T-helper 2 cell treated with Interferon-gamma antibody and Interleukin-4, amounts not matched to agents 100 ng/mL and 5 ng/mL, for 36 hours (primary cell): ENCODE results near the gene CYBB. TPM values are rescaled to one million over a fixed set of nuclear protein-coding genes. Genes with fewer than 3 reads are reported as not detected.

Experiments
- intact Hi-C: fragments of 100-400 bp; cut with micrococcal nuclease; formaldehyde crosslinking; loops from one replicate; pipeline ENCODE4 v1.15.1; 2023
- total RNA-seq: library from RNA; stranded (reverse); gene quantifications from 2 replicates; pipeline ENCODE4 v1.2.3, GENCODE V29; 2022

Gene CYBB
- total RNA-seq, 1 donor from 2014 or later: 0.11 TPM

GRCh38 chrX:37783305-37783704 lies 3.4 kb downstream of the CYBB start:
- intact Hi-C loops: no loop called here

GRCh38 chrX:37785569-37785968 lies 5.7 kb downstream of the CYBB start:
- intact Hi-C loops: no loop called here

- intact Hi-C loops: no loop called here
Measured at GRCh38 chrX:37786624-37787422, 7.0 kb downstream of the CYBB start.

- intact Hi-C loops: no loop called here
Measured at GRCh38 chrX:37787423-37787869, 7.6 kb downstream of the CYBB start.

- intact Hi-C loops: no loop called here
Measured at GRCh38 chrX:37796310-37796709, 16.5 kb downstream of the CYBB start.

GRCh38 chrX:37796805-37797204 lies 16.9 kb downstream of the CYBB start:
- intact Hi-C loops: no loop called here

- intact Hi-C loops: no loop called here
Measured at GRCh38 chrX:37799936-37800335, 20.1 kb downstream of the CYBB start.

- intact Hi-C loops: no loop called here
Measured at GRCh38 chrX:37800717-37801116, 20.9 kb downstream of the CYBB start.

- intact Hi-C loops: no loop called here
Measured at GRCh38 chrX:37802028-37802427, 22.2 kb downstream of the CYBB start.

- intact Hi-C loops: no loop called here
Measured at GRCh38 chrX:37803057-37803456, 23.2 kb downstream of the CYBB start.

GRCh38 chrX:37809970-37810369 lies 30.1 kb downstream of the CYBB start:
- intact Hi-C loops: no loop called here

- intact Hi-C loops: no loop called here
Measured at GRCh38 chrX:37812110-37812509, 32.3 kb downstream of the CYBB start.

- intact Hi-C loops: no loop called here
Measured at GRCh38 chrX:37813570-37813969, 33.7 kb downstream of the CYBB start.

GRCh38 chrX:37815366-37815765 lies 35.5 kb downstream of the CYBB start:
- intact Hi-C loops: no loop called here

- intact Hi-C loops: no loop called here
Measured at GRCh38 chrX:37816766-37817165, 36.9 kb downstream of the CYBB start.

GRCh38 chrX:37817176-37817575 lies 37.3 kb downstream of the CYBB start:
- intact Hi-C loops: no loop called here

GRCh38 chrX:37817579-37817978 lies 37.7 kb downstream of the CYBB start:
- intact Hi-C loops: no loop called here

- intact Hi-C loops: no loop called here
Measured at GRCh38 chrX:37818031-37818430, 38.2 kb downstream of the CYBB start.

- intact Hi-C loops: no loop called here
Measured at GRCh38 chrX:37820646-37821045, 40.8 kb downstream of the CYBB start.

- intact Hi-C loops: loop anchor here (1.0 to 5.0 kb wide), 2 partner anchors 79 to 503 kb away; partner anchors contain the start of gene RPGR
Measured at GRCh38 chrX:37824491-37825214, 44.8 kb downstream of the CYBB start.

GRCh38 chrX:37825215-37825842 lies 45.5 kb downstream of the CYBB start:
- intact Hi-C loops: loop anchor here (1.0 to 5.0 kb wide), 2 partner anchors 80 to 502 kb away; partner anchors contain the start of gene RPGR

GRCh38 chrX:37829721-37830120 lies 49.9 kb downstream of the CYBB start:
- intact Hi-C loops: loop anchor here (5.0 kb wide), 1 partner anchor 498 kb away; the partner anchor contains the start of gene RPGR
